ENCODE data around the gene HSPG2. TPM values are rescaled to one million over a fixed set of nuclear protein-coding genes. Genes with fewer than 3 reads are reported as not detected.
A peak's percentile ranks its signal among the peaks of the same experiment; 100 is the strongest.

The HSPG2 gene
- total and polyA plus RNA-seq, 2 of the 8 experiments (the other 6 are each of a cell fraction or from before 2014, with no cell fraction given), result 17.8 to 111 TPM

DNA sequence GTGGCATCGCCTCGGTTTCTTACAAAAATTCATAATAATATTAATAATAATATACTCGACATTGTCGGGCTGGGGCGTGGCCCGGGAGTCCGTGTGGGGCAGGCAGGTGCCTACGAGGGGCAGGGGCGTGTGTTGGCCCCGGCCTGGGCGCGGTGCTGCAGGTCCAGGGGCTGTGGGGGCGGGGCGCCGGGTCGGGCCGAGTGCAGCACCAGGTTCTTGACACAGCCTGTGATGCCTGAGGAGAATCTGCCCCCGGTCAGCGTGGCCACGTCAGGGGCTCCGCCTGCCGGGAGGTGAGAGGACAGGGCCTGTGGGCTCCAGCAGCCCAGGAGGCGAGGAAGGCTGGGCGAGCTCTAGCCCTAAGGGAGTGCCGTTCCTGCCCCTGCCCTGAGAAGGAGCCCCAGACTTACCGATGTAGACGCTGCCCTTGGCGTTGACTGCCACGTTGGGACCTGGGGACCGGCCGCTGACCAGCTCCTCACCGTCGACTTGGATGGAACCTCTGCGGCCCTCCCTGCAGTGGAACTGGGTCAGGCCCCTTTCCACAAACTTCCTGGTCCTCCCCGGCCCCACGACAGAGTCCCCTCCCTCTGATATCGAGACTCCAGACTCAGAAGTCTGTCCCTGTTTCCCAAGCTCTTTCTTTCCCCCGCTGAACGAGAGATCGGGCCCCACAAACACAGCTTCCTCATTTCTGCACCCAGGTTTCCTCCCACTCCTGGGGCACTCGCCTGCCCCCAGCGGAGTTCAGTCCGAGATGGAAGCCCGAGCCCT, 113.7 kb downstream of the HSPG2 start:
- Histone ChIP-seq H3K14ac (ENCODE audit: insufficient read length) (no peak overlapping the region), H3K79me2 (ENCODE audit: control insufficient read depth in 1 of 2, insufficient read depth in 2 of 2, low read length in 2 of 2) (no peaks in the 10 kb centered on the region), H2BK120ac (replicated peaks; ENCODE audit: low read depth, low read length) (no peak overlapping the region), H2BK15ac (ENCODE audit: low read length) (no peak overlapping the region), H3K4me2 (ENCODE audit: insufficient read depth in 1 of 2, low read depth in 2 of 2, low read length in 2 of 2) (no peak overlapping the region), H3K9me3 (ENCODE audit: insufficient read depth in 2 of 2, low read depth in 1 of 2, low read length in 1 of 2) (no peaks in the 10 kb centered on the region), H4K5ac (ENCODE audit: insufficient read length, low read depth, low read length) (no peak overlapping the region), H2BK20ac (ENCODE audit: low read length) (no peak overlapping the region), H2AFZ (ENCODE audit: low read length) (no peak overlapping the region), H2BK5ac (ENCODE audit: low read depth, low read length) (no peak overlapping the region), H2BK12ac (ENCODE audit: low read depth, low read length) (no peak overlapping the region), H2AK5ac (ENCODE audit: low read depth, low read length) (no peak overlapping the region), H3K79me1 (ENCODE audit: low read depth, low read length) (no peaks in the 10 kb centered on the region), H3K18ac (ENCODE audit: extremely low read depth, low read length) (no peak overlapping the region), H3K4me3 (ENCODE audit: extremely low read depth in 1 of 4, insufficient read depth in 2 of 4, low read depth in 3 of 4, low read length in 4 of 4) (no peak overlapping the region), H3K4me1 (replicated peaks in 1 of 4; ENCODE audit: control insufficient read depth in 3 of 4, insufficient read depth in 4 of 4, low read length in 3 of 4) (peaks cover 0 to 2% (median 0%) of the 10 kb centered on the region in 4 experiments; a peak in 4 of 7 replicates), H3K27me3 (replicated peaks in 1 of 4; ENCODE audit: control insufficient read depth in 3 of 4, extremely low read depth in 1 of 4, insufficient read depth in 3 of 4, low read length in 3 of 4) (no peaks in the 10 kb centered on the region; a peak in 1 of 7 replicates), H3K56ac (replicated peaks; ENCODE audit: insufficient read length, low read depth, low read length) (no peak overlapping the region), H4K8ac (ENCODE audit: extremely low read depth, insufficient read depth, low read length) (0 out of 2 replicates have a peak overlapping the region, but pooled peaks have one; percentile 14), H4K20me1 (replicated peaks in 1 of 2; ENCODE audit: control insufficient read depth in 1 of 2, insufficient read depth in 2 of 2, low read length in 2 of 2) (peaks cover 0 to 2% of the 10 kb centered on the region in 2 experiments), H3K9ac (replicated peaks in 1 of 4; ENCODE audit: extremely low read depth in 1 of 4, low read depth in 3 of 4, low read length in 3 of 4) (no peak overlapping the region), H4K91ac (replicated peaks; ENCODE audit: insufficient read length, low read length) (no peak overlapping the region), H3K36me3 (ENCODE audit: control insufficient read depth in 2 of 4, insufficient read depth in 4 of 4, low read length in 3 of 4) (peaks cover 5 to 33% (median 18%) of the 10 kb centered on the region in 4 experiments; a peak in 6 of 8 replicates), H3K27ac (ENCODE audit: low read depth, low read length) (no peak overlapping the region), H3K23ac (ENCODE audit: insufficient read length) (no peak overlapping the region), H3K4ac (replicated peaks; ENCODE audit: insufficient read length, low read depth, low read length) (no peak overlapping the region), H3K23me2 (ENCODE audit: low read depth, low read length) (no peaks in the 10 kb centered on the region)
- FAIRE-seq, result no peak
- CTCF ChIA-PET (ENCODE audit: partially characterized antibody), result interaction anchor here (0.6 to 1.5 kb wide), 3 partner anchors 30 to 228 kb away, joined by 3 to 6 read pairs (median 5); no protein-coding TSS in a partner anchor
- TF ChIP-seq MAX (IDR thresholded peaks at IDR 0.05), result no peak
- 93% methylated on average over 31 of the region's 44 CpGs; no CpG with 5 or more reads in 1 of the 2 experiments for whole genome bisulfite sequencing, 2 experiments (ENCODE audit: extremely low coverage in 1 of 2, insufficient coverage in 1 of 2, insufficient read length in 1 of 2, insufficient replicate concordance in 2 of 2, low coverage in 1 of 2, low lambda C conversion rate in 2 of 2, missing lambda C conversion rate in 1 of 2)
- POLR2A ChIA-PET (ENCODE audit: partially characterized antibody), result interaction anchor here (0.6 to 1.6 kb wide), 4 partner anchors 12 to 819 kb away, joined by 3 to 5 read pairs (median 3); partner anchors contain the start of gene USP48
- peak in 1 of 2 experiments; percentile 47 for DNase-seq (ENCODE audit: low read depth in 1 of 2, low spot score in 2 of 2)
